Measurements from ENCODE around the gene GYG1.
"Not testable (repeated sequence)": the region's sequence is repeated elsewhere in the genome, so short reads cannot be mapped to it uniquely, and the experiment has no call there.

Gene GYG1

DNA sequence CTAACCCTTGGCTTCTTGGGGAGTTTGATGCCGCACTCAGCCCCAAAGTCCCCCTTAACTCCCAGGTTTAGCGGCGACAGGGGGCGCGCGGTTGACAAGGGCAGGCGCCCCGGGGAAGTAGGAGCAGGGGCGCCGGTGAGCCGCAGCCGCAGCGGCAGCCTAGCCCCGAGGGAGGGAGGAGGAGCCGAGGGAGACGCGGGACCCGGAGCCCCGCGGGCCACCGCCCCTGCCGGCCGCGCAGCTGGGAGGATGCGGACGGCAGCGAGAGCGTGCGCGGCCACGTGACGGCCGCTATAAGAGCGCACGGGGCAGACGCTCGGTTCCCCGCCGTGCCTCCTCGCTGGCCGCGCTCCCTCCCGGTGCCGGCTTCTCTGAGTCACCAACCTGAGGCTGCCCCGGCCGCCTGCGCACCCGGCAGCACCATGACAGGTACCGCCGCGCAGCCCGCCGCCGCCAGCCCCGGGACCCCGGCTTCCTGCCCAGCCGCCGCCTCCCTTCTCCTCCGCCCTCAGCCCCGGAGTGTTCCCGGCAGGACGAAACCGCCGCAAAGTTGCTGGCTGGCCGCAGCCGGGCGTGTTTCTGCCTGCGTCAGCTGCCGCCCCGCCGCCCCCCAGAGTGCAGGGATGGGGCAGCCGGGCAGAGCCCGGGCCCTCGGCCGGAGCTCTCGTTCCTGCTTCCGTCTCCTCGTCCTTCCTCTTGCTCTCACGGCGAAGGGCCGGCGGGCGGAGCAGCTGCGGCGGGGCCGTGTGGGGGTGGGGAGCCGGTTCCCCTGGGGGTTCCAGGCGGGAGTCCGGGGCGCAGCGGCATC, at the start of gene GYG1:
TSS of gene GYG1 (plus strand) at position 322 of the 808 bp plus-strand sequence. CDS start at position 423, 101 bp downstream.
- peak; percentile 94 for DNase-seq

DNA sequence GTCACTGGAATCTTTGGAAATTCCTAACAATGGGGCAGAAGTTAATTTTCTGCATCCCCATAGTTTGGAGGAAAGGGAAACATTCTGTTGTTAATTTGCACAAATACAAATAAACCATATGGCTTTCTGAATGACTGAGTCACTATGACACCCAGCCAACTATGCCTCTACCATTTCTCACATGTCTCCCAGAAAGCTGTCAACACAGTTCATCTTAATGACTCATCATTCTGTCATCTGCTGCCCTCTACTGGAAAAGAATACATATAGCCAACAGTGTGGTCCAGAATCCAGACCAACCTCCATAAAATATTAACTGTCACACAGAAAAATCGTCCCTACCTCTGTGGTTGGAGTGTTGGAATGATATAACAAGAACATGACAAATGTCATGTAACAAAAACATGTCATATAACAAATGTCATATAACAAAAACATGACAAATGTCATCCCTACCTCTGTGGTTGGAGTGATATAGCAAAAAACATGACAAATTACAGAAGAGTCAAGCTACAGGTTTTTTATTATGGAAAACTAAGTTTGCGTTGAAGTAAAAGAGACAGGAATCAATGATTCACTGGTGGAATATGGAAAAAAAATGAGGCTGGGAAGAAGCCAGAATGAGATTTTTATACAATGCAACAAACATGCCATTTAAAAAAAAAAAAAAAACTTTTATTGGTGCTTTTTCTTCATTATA, 47.7 kb upstream of the GYG1 start:
- DNase-seq: peak; percentile 87

DNA sequence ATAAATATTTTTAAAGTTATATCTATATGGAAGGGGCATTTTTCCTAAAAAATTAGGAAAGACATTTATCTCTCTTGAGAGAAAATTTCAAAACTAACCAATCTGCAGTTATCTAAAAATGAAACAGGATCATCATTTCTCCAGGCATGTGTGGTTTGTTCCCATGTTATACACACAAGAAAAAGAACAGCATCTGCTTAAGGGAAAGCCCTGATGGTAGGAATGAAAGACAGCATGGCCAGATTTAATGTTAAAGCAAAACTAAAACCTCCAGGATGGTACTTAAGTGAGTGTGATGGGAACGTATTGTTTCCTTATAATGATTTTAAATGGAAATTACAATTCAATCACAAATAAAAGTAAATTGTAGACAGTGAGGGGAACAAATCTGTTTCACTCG, 46.2 kb upstream of the GYG1 start:
- no peak for DNase-seq

DNA sequence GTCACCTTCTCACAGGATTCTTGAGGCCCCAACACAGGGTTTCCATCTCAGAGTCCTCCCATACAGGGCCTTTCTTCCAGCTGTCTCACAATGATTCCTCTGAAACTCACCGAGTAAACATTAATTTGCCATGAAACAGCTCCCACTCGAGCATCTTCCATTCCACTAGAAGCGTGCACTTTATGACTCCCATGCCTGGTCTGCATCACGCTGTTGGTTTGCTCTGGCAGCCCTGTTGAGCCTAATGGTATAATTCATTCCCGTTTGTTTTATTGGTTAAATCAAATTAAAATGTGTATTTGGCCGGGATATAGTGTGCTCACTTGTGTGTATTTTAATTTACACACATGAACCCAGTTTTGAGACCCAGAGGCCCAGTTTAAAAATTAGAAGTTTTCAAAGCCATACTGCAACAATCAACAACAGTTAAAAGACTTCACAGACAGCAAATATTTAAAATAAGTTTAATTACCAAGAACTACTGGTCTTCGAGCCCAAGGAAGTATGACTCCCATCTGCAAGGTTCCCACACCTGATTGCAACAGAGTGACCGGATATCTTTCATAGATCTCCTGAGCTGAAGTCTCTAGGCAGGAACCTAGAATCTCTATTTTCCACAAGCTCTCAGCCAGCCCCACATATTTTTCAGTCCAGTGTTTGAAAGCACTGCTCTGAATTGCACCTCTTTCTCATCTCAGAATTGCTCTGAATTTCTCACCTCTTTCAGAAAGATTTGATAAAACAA, 42.3 kb upstream of the GYG1 start:
- no peak for DNase-seq

DNA sequence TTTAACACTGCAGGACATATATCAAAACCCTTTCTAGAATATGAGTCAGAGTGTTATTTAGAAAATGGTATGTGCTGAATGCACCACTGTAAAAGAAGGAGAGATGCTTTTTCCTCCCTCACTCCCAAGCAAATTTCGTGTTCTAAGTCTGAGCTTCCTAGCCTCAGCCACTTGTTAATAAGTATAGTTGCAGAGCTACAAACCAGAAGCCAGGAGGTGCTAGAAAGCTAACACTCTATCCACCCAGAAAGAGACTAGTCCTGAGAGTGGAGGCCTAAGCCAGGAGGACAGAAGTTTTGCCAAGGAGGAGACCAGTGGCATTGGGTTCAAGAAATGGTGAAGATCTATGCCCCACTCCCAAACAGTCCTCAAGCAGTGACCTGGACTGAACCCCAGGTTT, 40.5 kb upstream of the GYG1 start:
- DNase-seq: no peak

DNA sequence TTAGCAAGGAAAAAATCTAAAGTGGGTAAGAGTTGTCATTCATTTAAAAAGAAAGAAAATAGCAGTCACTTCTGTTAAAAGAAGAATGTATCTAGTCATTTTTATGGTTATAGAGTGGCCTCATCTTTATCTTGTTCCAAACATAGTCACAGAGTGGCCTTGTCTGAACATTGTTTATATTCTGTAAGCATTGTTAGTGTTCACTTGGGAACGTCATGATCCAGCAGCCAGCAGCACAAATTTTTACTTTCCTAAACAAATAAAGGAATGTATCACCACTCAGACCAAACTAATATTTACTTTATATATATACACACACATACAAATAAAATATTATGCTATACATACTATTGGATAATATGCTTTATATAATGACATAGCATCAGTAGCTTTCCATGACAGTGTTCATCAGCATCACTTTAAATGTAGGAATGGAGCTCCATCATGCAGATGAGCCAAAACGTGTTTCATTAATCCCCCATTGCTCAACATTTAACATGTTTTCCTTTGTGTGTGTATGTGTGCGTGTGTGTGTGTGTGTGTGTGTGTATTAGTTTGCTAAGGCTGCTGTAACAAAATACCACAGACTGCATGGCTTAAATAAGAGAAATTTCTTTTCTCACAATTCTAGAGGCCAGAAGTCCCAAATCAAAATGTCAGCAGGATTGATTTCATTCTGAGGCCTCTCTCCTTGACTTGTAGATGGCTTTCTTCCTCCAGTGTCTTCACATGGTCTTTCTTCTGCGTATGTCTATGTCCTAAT, 39.6 kb upstream of the GYG1 start:
- DNase-seq: no peak

DNA sequence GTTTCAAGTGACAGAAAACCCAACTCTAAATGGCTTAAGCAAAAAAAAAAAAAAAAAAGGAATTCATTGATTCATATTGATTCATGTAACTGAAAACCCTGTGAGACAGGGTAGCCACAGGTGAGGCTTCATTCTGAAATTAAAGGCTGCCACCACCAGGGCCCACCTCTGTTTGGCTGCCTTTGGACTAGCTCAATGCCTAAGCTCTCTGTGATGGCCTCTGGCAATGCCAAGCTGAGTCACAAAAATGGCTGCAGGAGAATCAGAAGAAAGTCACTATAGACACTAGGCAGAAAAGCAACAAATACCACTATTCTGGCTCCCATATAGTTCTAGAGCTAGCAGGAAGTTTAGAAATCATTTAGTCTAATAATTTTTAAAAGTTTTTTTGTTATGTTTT, 38.2 kb upstream of the GYG1 start:
- DNase-seq: no peak

DNA sequence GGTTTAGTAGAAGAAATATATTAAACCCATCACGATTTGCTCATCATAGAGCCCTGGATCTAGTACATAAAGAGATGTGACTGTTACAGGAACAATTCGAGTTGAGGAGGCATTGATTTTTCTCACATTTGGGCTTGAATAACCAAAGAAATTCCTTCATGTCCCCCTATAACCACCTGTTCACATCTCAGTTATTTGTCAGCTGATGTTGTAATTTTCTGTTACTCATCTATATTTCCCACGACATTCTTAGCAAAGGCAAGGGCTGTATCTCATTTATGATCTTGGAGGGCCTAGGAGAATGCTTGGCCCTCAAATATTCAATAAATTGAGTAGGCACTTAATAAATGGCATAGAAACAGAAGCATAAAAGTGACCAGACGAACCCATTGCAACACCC, 36.4 kb upstream of the GYG1 start:
- no peak for DNase-seq

DNA sequence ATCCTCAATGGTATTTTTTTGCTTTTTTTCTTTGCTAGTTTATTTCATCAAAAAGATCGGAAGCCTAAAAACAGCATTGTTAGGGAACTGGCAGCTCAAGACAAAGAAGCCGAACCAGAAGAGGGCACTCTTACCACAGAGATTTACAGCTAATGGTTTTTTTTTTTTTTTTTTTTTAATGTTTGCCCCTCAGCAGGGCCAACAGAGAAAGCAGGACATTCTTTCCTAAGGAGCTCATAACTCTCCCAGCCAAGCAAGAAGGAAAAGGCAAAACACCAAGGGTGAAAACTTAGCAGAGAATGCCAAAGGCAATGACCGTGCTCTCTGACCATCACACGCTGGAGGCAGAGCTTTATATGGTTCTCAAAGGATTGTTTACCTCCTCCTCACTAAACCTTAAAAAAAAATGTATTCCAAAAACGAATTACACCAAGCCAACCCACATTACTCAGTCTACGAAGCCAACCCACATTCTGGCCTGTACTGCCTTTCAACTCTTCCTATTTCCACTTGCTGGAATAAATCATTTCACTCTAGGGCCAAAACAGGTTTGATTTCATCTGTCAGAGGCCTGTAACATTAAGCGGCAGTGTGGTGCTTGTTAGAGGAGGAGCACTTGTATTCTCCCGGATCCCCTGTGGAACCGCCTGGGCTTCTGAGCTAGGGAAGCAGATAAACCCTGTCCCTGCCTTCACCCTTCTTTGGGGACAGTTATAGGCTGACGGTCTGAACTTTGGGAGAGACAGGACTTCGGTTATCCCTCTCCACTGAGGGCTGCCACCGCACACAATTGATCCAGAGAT, 35.6 kb upstream of the GYG1 start:
- peak; percentile 71 for DNase-seq

DNA sequence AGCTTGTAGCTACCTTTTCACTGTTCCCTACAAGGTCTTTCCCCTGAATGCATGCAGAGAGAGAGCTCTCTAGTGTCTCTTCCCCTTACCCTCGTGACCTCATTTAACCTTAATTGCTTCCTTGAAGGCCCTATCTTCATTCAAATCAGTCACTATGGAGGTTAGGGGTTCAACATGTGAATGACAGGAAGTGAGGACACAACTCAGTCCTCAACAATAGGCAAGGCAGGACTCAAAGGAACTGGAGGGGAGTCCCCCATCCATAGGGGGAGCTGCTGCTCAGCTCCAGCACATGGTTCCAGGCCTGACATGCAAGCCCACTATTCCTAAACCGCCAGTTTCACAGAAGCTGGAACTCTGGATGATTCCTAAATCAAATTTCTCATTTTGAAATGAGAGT, 33.8 kb upstream of the GYG1 start:
- DNase-seq: peak; percentile 32

DNA sequence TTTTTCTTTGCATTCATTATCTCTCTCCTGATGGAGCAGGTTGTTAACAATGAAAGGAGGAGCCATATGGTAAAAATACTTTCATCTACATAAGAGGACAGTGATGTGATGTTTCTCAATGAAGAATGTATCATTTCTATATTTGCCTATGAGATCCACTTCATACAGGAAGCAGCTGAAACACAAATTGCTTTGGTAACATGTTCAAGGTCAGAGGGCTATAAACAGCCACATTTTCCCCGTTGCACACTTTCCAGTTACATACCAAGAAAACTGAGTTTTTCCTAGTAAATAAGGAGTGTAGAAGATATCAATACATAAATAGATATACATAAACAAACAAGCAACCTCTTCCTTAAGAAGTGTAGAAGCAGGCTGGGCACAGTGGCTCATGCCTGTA, 32.6 kb upstream of the GYG1 start:
- DNase-seq: no peak

DNA sequence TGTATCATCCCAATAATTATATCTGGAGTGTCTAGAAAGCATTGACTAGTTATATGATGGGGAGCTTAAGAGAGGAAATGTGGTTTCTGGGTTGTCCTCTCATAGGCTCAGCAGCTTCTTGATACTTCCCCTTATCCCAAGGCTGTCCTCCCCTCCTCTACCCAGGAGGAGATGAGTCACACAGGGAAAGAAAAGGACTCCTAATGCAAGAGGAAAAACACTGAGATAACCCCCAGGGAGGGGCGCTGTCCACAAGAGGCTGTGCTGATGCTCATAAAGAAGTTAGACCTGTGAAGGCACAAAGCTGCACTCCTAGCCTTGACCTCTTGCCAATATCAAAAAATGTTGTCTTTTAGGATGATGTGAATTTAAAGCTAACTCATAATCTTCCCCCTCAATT, 28.8 kb upstream of the GYG1 start:
- DNase-seq: no peak

DNA sequence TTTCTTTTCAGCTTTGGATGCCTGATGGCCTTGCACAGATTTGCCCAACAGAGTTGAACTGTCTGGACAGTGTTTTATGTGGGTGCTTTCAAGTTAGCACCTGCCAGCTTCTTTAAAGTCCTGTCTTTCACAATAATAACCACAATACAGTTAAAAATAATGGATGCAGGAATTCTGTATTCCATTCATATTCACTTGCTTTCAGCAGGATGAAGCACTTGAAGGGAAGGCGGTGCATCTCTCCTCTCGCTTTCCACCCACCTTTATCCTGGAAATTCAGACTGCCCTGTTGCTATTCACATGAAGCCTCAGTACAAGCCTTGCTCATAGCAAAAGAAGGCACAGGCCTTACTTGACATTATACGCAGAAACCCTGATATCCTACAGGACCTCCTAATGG, 26.5 kb upstream of the GYG1 start:
- DNase-seq: no peak

DNA sequence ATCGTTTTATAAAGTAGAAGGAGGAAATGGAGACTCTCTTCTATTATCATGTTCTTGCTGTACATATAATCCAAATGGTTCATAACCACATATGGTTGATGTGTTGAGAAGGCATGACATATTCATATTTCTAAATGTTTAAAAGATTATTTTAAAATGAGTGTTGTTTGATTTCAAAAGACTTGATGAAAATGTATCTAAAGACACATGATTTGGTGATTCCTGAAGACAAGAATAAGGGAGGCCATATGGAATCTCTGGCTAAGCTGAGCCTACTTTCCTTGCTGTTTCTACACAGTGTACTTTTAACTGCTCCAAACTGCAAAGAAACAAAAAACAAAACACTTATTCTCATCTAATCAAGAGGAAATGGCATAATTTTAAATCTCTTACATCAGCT, 23.0 kb upstream of the GYG1 start:
- DNase-seq: no peak

DNA sequence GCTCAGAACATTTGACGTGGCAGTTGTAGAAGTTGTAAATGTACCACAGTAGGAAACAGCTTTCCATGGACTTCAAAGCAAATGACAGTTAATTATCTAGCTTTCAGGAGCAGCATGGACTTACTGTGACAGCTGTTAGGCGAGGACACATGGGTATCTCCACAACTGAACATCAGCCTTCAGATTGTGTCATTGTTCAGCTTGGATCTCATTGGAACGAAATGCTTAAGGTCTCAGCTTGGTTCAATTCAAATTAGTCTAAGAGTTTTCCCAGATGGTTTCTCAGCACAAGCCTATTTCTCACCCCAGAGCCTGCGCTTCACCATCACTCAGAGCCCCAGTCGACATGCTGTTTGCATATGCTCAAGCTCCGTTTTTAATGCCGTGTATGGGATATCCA, 21.1 kb upstream of the GYG1 start:
- no peak for DNase-seq

DNA sequence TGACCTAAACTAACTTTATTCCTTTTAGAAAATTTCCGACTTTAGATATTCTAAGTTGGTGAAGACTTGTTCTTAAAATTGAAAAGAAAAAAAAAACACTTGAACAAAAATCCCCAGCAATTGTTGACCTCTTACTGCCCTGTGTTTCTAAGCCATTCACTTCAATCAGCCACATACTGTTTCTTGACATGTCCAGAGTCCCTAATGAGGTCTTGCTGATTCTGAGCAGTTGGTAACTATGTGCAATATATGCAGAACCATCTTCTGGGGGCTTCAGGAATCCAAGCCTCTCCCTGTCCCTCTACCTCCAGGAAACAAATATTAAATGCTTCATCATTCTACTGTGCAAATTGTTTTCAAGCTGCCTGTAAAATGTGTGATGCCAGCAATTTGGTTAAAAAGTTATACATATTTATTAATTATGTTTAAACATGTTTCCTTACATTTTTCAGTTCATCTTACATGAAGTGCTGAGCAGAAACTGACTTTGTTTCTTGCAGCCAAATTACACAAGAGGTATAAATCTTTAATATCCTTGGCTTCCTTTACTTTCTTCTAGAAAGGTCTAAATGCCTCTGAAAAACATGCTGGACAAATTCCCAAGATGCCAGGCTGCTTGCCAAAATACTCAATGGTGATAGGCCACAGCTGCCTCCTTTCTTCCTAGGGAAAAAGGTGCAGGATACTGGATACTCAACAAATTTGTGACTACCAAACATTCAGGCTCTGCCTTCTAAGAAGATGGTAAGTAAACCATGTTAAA, 19.8 kb upstream of the GYG1 start:
- no peak for DNase-seq

DNA sequence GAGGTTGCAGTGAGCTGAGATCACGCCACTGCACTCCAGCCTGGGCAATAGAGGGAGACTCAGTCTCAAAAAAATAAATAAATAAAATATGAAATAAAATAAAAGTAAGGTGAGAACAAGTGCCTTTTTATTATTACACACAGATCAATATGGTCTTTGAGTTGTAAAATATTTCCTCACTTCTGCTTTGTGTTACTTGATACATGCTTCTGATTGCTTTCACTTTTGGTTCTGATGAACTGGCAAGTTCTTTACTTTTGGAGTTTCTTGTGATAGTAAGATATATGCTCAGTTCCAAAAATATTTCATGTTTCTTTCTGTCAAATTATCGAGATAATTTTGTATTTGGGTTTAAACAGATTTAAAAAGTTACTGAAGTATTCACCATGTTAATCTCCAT, 16.6 kb upstream of the GYG1 start:
- DNase-seq: no peak

DNA sequence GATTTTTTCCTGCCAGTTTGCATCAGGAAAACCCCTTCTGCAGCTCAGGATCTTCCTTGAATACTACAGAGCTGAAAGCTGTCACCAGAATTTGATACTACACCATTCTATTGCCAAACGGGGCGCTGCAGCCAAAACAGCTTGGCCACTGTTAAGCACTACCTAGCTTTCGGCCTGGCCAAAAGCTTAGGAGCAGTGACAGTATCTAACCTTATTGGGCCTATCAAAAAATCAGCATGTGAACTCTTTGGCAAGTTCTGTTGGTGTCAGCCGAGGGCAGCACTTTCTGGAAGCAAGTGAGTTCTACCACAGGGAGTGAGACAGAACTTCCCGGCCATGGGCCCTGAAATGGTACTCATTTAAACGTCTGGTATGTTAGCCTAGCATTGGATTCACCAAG, 16.1 kb upstream of the GYG1 start:
- no peak for DNase-seq

DNA sequence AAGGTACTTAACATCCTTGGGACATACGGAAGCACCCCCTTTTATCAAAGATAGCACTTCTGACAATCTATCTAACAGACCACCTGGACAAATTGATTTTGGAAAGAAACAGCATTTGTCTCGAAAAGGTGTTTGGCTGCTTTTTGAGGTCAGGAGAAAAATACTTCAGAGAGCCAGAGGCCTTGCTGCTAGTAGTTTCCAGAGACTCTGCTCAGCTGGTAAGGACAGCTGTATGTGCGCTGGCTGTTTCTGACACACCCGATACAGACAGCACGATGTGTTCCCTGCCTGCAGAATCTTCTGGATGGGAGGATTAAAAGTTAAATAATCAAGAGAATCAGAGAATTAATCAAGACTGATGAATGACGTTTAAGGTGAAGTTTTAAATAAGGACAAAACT, 15.6 kb upstream of the GYG1 start:
- DNase-seq: no peak

DNA sequence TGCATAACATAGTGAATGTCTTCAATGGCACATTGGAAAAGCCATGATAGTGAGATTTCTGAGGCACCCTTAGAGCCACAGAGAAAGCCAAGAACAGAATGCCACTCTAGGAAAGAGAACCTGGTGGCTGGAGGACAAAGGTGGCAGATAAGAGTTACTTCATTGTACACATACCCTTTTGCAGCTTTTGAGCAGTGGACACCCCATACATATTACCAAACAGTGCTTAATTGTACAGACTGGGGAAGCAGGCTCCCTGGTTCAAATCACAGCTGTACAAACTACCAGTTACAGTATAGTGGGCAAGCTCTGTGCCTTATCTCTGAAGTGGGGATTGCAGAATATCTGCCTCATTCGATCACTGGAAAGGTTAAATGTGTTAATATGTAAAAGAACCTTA, 10.1 kb upstream of the GYG1 start:
- no peak for DNase-seq

DNA sequence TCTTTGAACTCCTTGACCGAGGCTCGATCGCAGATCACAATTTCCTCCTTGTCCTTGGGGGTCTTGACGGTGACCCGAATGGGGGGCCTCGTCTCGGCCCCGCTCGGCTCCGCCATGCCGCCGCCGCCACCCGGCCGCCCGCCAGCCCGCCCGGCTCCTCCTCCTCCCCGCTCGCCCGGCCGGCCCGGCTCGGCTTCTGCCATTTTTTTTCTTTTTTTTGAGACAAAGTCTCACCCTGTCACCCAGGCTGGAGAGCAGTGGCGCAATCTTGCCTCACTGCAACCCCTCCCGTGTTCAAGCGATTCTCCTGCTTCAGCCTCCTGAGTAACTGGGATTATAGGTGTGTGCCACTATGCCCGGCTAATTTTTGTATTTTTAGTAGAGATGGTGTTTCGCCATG, 3.8 kb upstream of the GYG1 start:
- DNase-seq: not testable (repeated sequence)

DNA sequence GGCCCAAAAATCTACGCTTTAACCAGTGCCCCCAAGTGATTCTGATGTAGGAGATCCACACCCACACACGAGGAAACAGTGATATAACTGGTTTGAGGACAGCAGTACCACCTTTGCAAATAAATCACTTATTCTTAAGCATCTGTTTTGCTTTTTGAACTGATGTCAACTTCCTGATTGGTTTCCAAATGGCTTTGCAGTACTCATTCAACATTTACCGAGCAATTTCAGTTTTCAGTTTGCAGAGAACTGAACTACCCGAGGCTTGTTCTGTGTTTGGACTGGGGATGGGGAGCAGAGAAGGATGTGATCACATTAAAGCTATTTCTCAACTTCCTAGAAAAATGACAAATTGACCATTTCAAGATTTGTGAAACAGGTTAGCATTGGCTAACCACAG, 1.1 kb upstream of the GYG1 start:
- DNase-seq: no peak

All from RPMI8226 (cell line).